HCT116 (cell line): ENCODE results near the gene DDAH1.

ENCODE experiments used
- RAD21 ChIP-seq: IDR thresholded peaks from 2 replicates; pipeline ENCODE4 v1.6.1; 2012; ENCODE audit warnings: low read depth, mild to moderate bottlenecking
- TF ChIP-seq, protein P1 (sequence below), 3 experiments: fragments of 200-600 bp in 1 of 3; sonication (generic) in 1 of 3; IDR thresholded peaks in 2 of 3; conservative IDR thresholded peaks in 1 of 3; 2 replicates each; pipeline ENCODE4 v1.5.1; 2012 to 2017; ENCODE audit warnings: low read depth in 2 of 3, low read length in 2 of 3, antibody characterized with exemption in 1 of 3, borderline replicate concordance in 1 of 3, control low read depth in 1 of 3, mild to moderate bottlenecking in 1 of 3, mixed read lengths in 1 of 3, mixed run types in 1 of 3, moderate library complexity in 1 of 3; ENCODE audit not compliant: insufficient read depth in 1 of 3

DNA sequence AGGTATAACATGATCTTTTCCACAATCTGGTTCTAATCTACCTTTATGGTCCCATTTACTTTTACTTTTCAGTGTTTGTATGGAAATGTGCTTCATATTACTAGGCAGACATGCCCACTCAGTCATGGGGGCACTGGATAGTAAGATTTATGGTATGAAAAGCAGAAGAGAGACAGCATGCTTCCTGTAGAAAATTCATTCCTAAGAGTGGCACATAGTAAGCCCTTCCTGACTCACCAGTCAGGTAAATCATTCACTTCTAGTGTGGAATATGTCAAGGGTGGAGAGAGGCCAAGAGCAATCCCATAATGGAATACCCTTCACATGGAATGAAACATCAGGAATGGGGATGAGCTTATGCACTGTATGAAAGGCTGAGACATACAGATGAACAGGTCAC lies 139.0 kb downstream of the DDAH1 start:
- TF ChIP-seq RAD21 = no peak
- TF ChIP-seq, protein P1, sequence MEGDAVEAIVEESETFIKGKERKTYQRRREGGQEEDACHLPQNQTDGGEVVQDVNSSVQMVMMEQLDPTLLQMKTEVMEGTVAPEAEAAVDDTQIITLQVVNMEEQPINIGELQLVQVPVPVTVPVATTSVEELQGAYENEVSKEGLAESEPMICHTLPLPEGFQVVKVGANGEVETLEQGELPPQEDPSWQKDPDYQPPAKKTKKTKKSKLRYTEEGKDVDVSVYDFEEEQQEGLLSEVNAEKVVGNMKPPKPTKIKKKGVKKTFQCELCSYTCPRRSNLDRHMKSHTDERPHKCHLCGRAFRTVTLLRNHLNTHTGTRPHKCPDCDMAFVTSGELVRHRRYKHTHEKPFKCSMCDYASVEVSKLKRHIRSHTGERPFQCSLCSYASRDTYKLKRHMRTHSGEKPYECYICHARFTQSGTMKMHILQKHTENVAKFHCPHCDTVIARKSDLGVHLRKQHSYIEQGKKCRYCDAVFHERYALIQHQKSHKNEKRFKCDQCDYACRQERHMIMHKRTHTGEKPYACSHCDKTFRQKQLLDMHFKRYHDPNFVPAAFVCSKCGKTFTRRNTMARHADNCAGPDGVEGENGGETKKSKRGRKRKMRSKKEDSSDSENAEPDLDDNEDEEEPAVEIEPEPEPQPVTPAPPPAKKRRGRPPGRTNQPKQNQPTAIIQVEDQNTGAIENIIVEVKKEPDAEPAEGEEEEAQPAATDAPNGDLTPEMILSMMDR (IDR thresholded peaks at IDR 0.05 in 2 of 3, conservative IDR thresholded peaks at IDR 0.05 in 1 of 3; ENCODE audit: borderline replicate concordance in 1 of 3, insufficient read depth in 1 of 3, low read depth in 2 of 3, low read length in 2 of 3) = no peak
